H1 (cell line): ENCODE measurements around the gene LRP3. TPM values are rescaled to one million over a fixed set of nuclear protein-coding genes. Genes with fewer than 3 reads are reported as not detected.

ENCODE experiments used
- CTCF ChIA-PET: fragments of 300-600 bp; sonication (Branson Sonifier 250); formaldehyde crosslinking; loops from one replicate; lab custom pipeline; 2021; ENCODE audit not compliant: partially characterized antibody; lab: Charles Lee
- POLR2A ChIA-PET: fragments of 300-600 bp; sonication (Branson Sonifier 250); formaldehyde crosslinking; loops from one replicate; lab custom pipeline; 2021; ENCODE audit warnings: inconsistent platforms; ENCODE audit not compliant: partially characterized antibody; lab: Charles Lee
- DNase-seq, 2 experiments: peaks; one replicate each; pipeline versions ENCODE4 v3.0.0 to v3.0.0-alpha.2; 2010 to 2022; ENCODE audit warnings: low spot score in 2 of 2, low read depth in 1 of 2, mixed read lengths in 1 of 2
- FAIRE-seq: peaks from 2 replicates; lab custom pipeline; 2011; peaks lifted over from hg19 to GRCh38; lab: Jason Lieb, UNC
- H2AFZ ChIP-seq: 2 replicates; pipeline ENCODE4 v1.8.1; 2012; ENCODE audit warnings: low read length, inconsistent platforms
- H2AK5ac ChIP-seq: 2 replicates; pipeline ENCODE4 v1.6.1; 2013; ENCODE audit warnings: low read depth, low read length
- H2BK120ac ChIP-seq: replicated peaks from 2 replicates; pipeline ENCODE3; 2013; ENCODE audit warnings: low read depth, low read length, inconsistent platforms
- H2BK12ac ChIP-seq: 2 replicates; pipeline ENCODE4 v1.6.1; 2013; ENCODE audit warnings: low read depth, low read length
- H2BK15ac ChIP-seq: 2 replicates; pipeline ENCODE4 v1.6.1; 2013; ENCODE audit warnings: low read length
- H2BK20ac ChIP-seq: 2 replicates; pipeline ENCODE4 v1.6.1; 2013; ENCODE audit warnings: low read length
- H2BK5ac ChIP-seq: 2 replicates; pipeline ENCODE4 v1.6.1; 2013; ENCODE audit warnings: low read depth, low read length
- H3K14ac ChIP-seq: 2 replicates; pipeline ENCODE4 v1.6.1; 2013; ENCODE audit warnings: inconsistent platforms; ENCODE audit not compliant: insufficient read length
- H3K18ac ChIP-seq: 2 replicates; pipeline ENCODE4 v1.6.1; 2013; ENCODE audit warnings: low read length; ENCODE audit errors: extremely low read depth
- H3K23ac ChIP-seq: 2 replicates; pipeline ENCODE4 v1.6.1; 2013; ENCODE audit warnings: inconsistent platforms; ENCODE audit not compliant: insufficient read length
- H3K23me2 ChIP-seq: 2 replicates; pipeline ENCODE4 v1.6.1; 2013; ENCODE audit warnings: low read depth, low read length
- H3K27ac ChIP-seq: 2 replicates; pipeline ENCODE4 v1.6.1; 2011; ENCODE audit warnings: low read depth, low read length, inconsistent platforms
- H3K27me3 ChIP-seq, 4 experiments: replicated peaks in 1 of 4; 1 replicate in 1 of 4; 2 replicates in 3 of 4; pipeline versions ENCODE4 v1.6.1 to v1.8.1; 2011 to 2013; ENCODE audit warnings: low read length in 3 of 4, mild to moderate bottlenecking in 3 of 4, inconsistent platforms in 2 of 4, mixed read lengths in 2 of 4, moderate library complexity in 1 of 4; ENCODE audit not compliant: control insufficient read depth in 3 of 4, insufficient read depth in 3 of 4; ENCODE audit errors: extremely low read depth in 1 of 4
- H3K36me3 ChIP-seq, 4 experiments: 2 replicates each; pipeline versions ENCODE4 v1.6.1 to v1.8.1; 2011 to 2013; ENCODE audit warnings: mild to moderate bottlenecking in 4 of 4, low read length in 3 of 4, moderate library complexity in 2 of 4, control low read depth in 1 of 4, inconsistent platforms in 1 of 4; ENCODE audit not compliant: insufficient read depth in 4 of 4, control insufficient read depth in 2 of 4
- H3K4ac ChIP-seq: replicated peaks from 2 replicates; pipeline ENCODE3; 2013; ENCODE audit warnings: low read length, low read depth, mixed read lengths, inconsistent platforms; ENCODE audit not compliant: insufficient read length
- H3K4me1 ChIP-seq, 4 experiments: replicated peaks in 1 of 4; 1 replicate in 1 of 4; 2 replicates in 3 of 4; pipeline versions ENCODE4 v1.6.1 to v1.8.1; 2011 to 2013; ENCODE audit warnings: low read length in 3 of 4, inconsistent platforms in 2 of 4, mixed read lengths in 1 of 4; ENCODE audit not compliant: insufficient read depth in 4 of 4, control insufficient read depth in 3 of 4
- H3K4me2 ChIP-seq, 2 experiments: 2 replicates each; pipeline versions ENCODE4 v1.6.1 to v1.8.1; 2011 to 2013; ENCODE audit warnings: low read depth in 2 of 2, low read length in 2 of 2, control low read depth in 1 of 2, inconsistent platforms in 1 of 2, mild to moderate bottlenecking in 1 of 2; ENCODE audit not compliant: insufficient read depth in 1 of 2
- H3K4me3 ChIP-seq, 4 experiments: fragments of 200-600, 300-600 bp in 1 of 4; sonication (generic), shearing (Covaris generic), sonication (Bioruptor Twin) in 1 of 4; 2 replicates each; pipeline versions ENCODE4 v1.5.1 to v1.8.1; 2011 to 2016; ENCODE audit warnings: low read length in 4 of 4, low read depth in 3 of 4, control low read depth in 2 of 4, inconsistent platforms in 2 of 4, mild to moderate bottlenecking in 2 of 4, mixed read lengths in 1 of 4, moderate library complexity in 1 of 4; ENCODE audit not compliant: insufficient read depth in 2 of 4; ENCODE audit errors: extremely low read depth in 1 of 4
- H3K56ac ChIP-seq: replicated peaks from 2 replicates; pipeline ENCODE3; 2013; ENCODE audit warnings: low read depth, mild to moderate bottlenecking, mixed read lengths, low read length, inconsistent platforms; ENCODE audit not compliant: insufficient read length
- H3K79me1 ChIP-seq: 2 replicates; pipeline ENCODE4 v1.6.1; 2013; ENCODE audit warnings: low read depth, low read length, control low read depth
- H3K79me2 ChIP-seq, 2 experiments: 2 replicates each; pipeline versions ENCODE4 v1.6.1 to v1.8.1; 2012 to 2013; ENCODE audit warnings: low read length in 2 of 2, mild to moderate bottlenecking in 2 of 2, inconsistent platforms in 1 of 2; ENCODE audit not compliant: insufficient read depth in 2 of 2, control insufficient read depth in 1 of 2
- H3K9ac ChIP-seq, 4 experiments: replicated peaks in 1 of 4; 1 replicate in 1 of 4; 2 replicates in 3 of 4; pipeline versions ENCODE4 v1.6.1 to v1.8.1; 2011 to 2013; ENCODE audit warnings: low read depth in 3 of 4, low read length in 3 of 4, control low read depth in 2 of 4, mild to moderate bottlenecking in 2 of 4, moderate library complexity in 2 of 4, inconsistent platforms in 1 of 4; ENCODE audit errors: extremely low read depth in 1 of 4
- H3K9me3 ChIP-seq, 2 experiments: 2 replicates each; pipeline versions ENCODE4 v1.6.1 to v1.8.1; 2012 to 2013; ENCODE audit warnings: mild to moderate bottlenecking in 2 of 2, moderate library complexity in 2 of 2, control low read depth in 1 of 2, inconsistent platforms in 1 of 2, low read depth in 1 of 2, low read length in 1 of 2, mixed read lengths in 1 of 2; ENCODE audit not compliant: insufficient read depth in 2 of 2
- H4K20me1 ChIP-seq, 2 experiments: replicated peaks in 1 of 2; 2 replicates each; pipeline versions ENCODE3 to v1.8.1; 2011 to 2013; ENCODE audit warnings: inconsistent platforms in 2 of 2, low read length in 2 of 2, mild to moderate bottlenecking in 1 of 2; ENCODE audit not compliant: insufficient read depth in 2 of 2, control insufficient read depth in 1 of 2
- H4K5ac ChIP-seq: 2 replicates; pipeline ENCODE4 v1.6.1; 2013; ENCODE audit warnings: low read length, low read depth, mixed read lengths, inconsistent platforms; ENCODE audit not compliant: insufficient read length
- H4K8ac ChIP-seq: 2 replicates; pipeline ENCODE4 v1.8.0; 2013; ENCODE audit warnings: mild to moderate bottlenecking, moderate library complexity, low read length, inconsistent platforms; ENCODE audit not compliant: insufficient read depth; ENCODE audit errors: extremely low read depth
- H4K91ac ChIP-seq: replicated peaks from 2 replicates; pipeline ENCODE3; 2013; ENCODE audit warnings: low read length, mixed read lengths, inconsistent platforms; ENCODE audit not compliant: insufficient read length
- ATF3 ChIP-seq: IDR thresholded peaks from 2 replicates; pipeline ENCODE4 v1.6.1; 2011; ENCODE audit warnings: low read depth, mild to moderate bottlenecking, low read length; ENCODE audit not compliant: insufficient read depth
- CHD1 ChIP-seq: IDR thresholded peaks from 2 replicates; pipeline ENCODE4 v1.6.1; 2012; ENCODE audit warnings: low read depth, low read length, improper control_type of control experiment
- CHD2 ChIP-seq: IDR thresholded peaks from 2 replicates; pipeline ENCODE4 v1.6.1; 2012; ENCODE audit warnings: low read length, improper control_type of control experiment
- GABPA ChIP-seq: IDR thresholded peaks from 2 replicates; pipeline ENCODE4 v1.6.1; 2011; ENCODE audit warnings: mild to moderate bottlenecking, low read length, moderate library complexity, borderline replicate concordance; ENCODE audit not compliant: insufficient read depth
- JUND ChIP-seq: IDR thresholded peaks from 2 replicates; pipeline ENCODE4 v1.6.1; 2011; ENCODE audit warnings: mild to moderate bottlenecking, improper control_type of control experiment, low read length
- KDM1A ChIP-seq: fragments of 200-600, 300-600 bp; sonication (generic); IDR thresholded peaks from 2 replicates; pipeline ENCODE4 v1.7.1; 2016; ENCODE audit warnings: mild to moderate bottlenecking, low read length, borderline replicate concordance
- NRF1 ChIP-seq: IDR thresholded peaks from 2 replicates; pipeline ENCODE4 v1.6.1; 2011; ENCODE audit warnings: mild to moderate bottlenecking, low read depth, low read length, improper control_type of control experiment
- RAD21 ChIP-seq, 2 experiments: IDR thresholded peaks in 1 of 2; conservative IDR thresholded peaks in 1 of 2; 2 replicates each; pipeline ENCODE4 v1.6.1; 2011; ENCODE audit warnings: low read depth in 2 of 2, low read length in 2 of 2, improper control_type of control experiment in 1 of 2, inconsistent platforms in 1 of 2, mild to moderate bottlenecking in 1 of 2, moderate library complexity in 1 of 2
- TAF7 ChIP-seq: optimal IDR thresholded peaks from 2 replicates; pipeline ENCODE3; 2011; ENCODE audit warnings: low read depth, mild to moderate bottlenecking, inconsistent platforms, low read length, moderate library complexity, borderline replicate concordance
- TEAD4 ChIP-seq: IDR thresholded peaks from 2 replicates; pipeline ENCODE4 v1.6.1; 2012; ENCODE audit warnings: low read depth, low read length, inconsistent platforms, mixed read lengths
- WGBS, 2 experiments: shearing (Covaris generic) in 1 of 2; methylation state at CpG; one replicate each; pipeline versions ENCODE4 v1.1.6 to v1.1.7; 2013 to 2015; ENCODE audit warnings: low lambda C conversion rate in 2 of 2, mixed read lengths in 2 of 2, inconsistent platforms in 1 of 2, low coverage in 1 of 2, missing lambda C conversion rate in 1 of 2; ENCODE audit not compliant: insufficient replicate concordance in 2 of 2, insufficient coverage in 1 of 2, insufficient read length in 1 of 2; ENCODE audit errors: extremely low coverage in 1 of 2, missing lambda C conversion rate in 1 of 2; 5-methylcytosine and 5-hydroxymethylcytosine counted together
- polyA plus RNA-seq, 7 experiments: library from polyadenylated mRNA; depleted of rRNA in 3 of 7; stranded (reverse) in 5 of 7; unstranded in 2 of 7; fragments of >200 nt in 5 of 7; fragments of 200-250 nt in 2 of 7; gene quantifications; 1 replicate in 5 of 7; 2 replicates in 1 of 7; 4 replicates in 1 of 7; pipeline versions ENCODE4 v1.2.1 to v1.2.3, GENCODE V29; 2011 to 2013; ENCODE audit warnings: missing spikeins in 2 of 7, mixed read lengths in 2 of 7
- total RNA-seq: library from RNA; stranded (reverse); fragmentation: NEBNext Ultra II Directional; extraction: Animal tissue kit (Norgen Biotek cat#: 25700); gene quantifications from 2 replicates; pipeline ENCODE4 v1.2.1, GENCODE V29; 2021

The LRP3 gene
- total and polyA plus RNA-seq, 2 of the 8 experiments (the other 6 are each of a cell fraction or from before 2014, with no cell fraction given): 30.3 to 33.7 TPM

GRCh38 chr19:33207903-33208302 lies 13.8 kb downstream of the LRP3 start:
- Histone ChIP-seq H3K9me3 (no peaks in the 10 kb centered on the region), H2BK12ac (no peak overlapping the region), H3K23me2 (no peaks in the 10 kb centered on the region), H3K23ac (no peak overlapping the region), H4K5ac (no peak overlapping the region), H3K9ac (no peak overlapping the region), H4K91ac (no peak overlapping the region), H3K14ac (no peak overlapping the region), H3K56ac (no peak overlapping the region), H3K4me3 (no peak overlapping the region), H3K27ac (no peak overlapping the region), H4K20me1 (peaks cover 0 to 5% of the 10 kb centered on the region in 2 experiments), H2BK15ac (no peak overlapping the region), H3K36me3 (peaks cover 0 to 25% (median 2%) of the 10 kb centered on the region in 4 experiments; a peak in 4 of 8 replicates), H2BK20ac (no peak overlapping the region), H3K4me1 (no peaks in the 10 kb centered on the region; a peak in 2 of 7 replicates), H2BK5ac (no peak overlapping the region), H3K79me2 (no peaks in the 10 kb centered on the region), H3K79me1 (peaks cover 3% of the 10 kb centered on the region; the same call in 1 of the 2 replicates), H3K18ac (no peak overlapping the region), H2AFZ (no peak overlapping the region)
- CTCF ChIA-PET: interaction anchor here (1.0 to 1.5 kb wide), 3 partner anchors 13 to 81 kb away, joined by 3 read pairs; no protein-coding TSS in a partner anchor
- 91% methylated on average over 9 of the region's 9 CpGs; no CpG with 5 or more reads in 1 of the 2 experiments for WGBS, 2 experiments
- DNase-seq (no peak), FAIRE-seq (no peak)
- TF ChIP-seq CHD1 (no peak), CHD2 (no peak), TEAD4 (no peak), JUND (no peak), TAF7 (no peak), RAD21 (IDR thresholded peaks at IDR 0.05 in 1 of 2, conservative IDR thresholded peaks at IDR 0.05 in 1 of 2; ENCODE audit: low read depth in 2 of 2, low read length in 2 of 2) (no peak), KDM1A (no peak), NRF1 (no peak), ATF3 (no peak), GABPA (no peak)
- TF ChIP-seq, all 59 proteins: peak for 0
- Histone ChIP-seq H2BK120ac (no peak overlapping the region), H3K4ac (no peak overlapping the region), H4K8ac (no peak overlapping the region), H3K4me2 (no peak overlapping the region), H3K27me3 (no peaks in the 10 kb centered on the region), H2AK5ac (no peak overlapping the region)
- POLR2A ChIA-PET: interaction anchor here (1.2 to 2.7 kb wide), 3 partner anchors 8 to 12 kb away, joined by 3 to 7 read pairs (median 4); no protein-coding TSS in a partner anchor
